Thoracic aorta (tissue), 2 donors: Measurements from ENCODE around the gene VIL1. TPM values are rescaled to one million over a fixed set of nuclear protein-coding genes. Genes with fewer than 3 reads are reported as not detected.
A peak's percentile ranks its signal among the peaks of the same experiment; 100 is the strongest.

ENCODE experiments used
- ATAC-seq: fragments of 150-250 bp; one replicate; pipeline ENCODE4 v1.8.0; 2017; ENCODE audit warnings: low read depth; ENCODE audit not compliant: insufficient number of reproducible peaks, low FRiP score
- DNase-seq: peaks from one replicate; pipeline ENCODE4 v3.0.0-alpha.2; 2020; ENCODE audit warnings: low spot score
- H3K27ac ChIP-seq, 2 donors: fragments of 200-600 bp; sonication (generic); 1 replicate in 1 of 2; 2 replicates in 1 of 2; pipeline ENCODE4 v1.5.1; 2016; ENCODE audit warnings: mild to moderate bottlenecking in 2 of 2, moderate library complexity in 2 of 2
- H3K27me3 ChIP-seq: fragments of 200-600 bp; sonication (generic); replicated peaks from 2 replicates; pipeline ENCODE4 v1.6.0; 2016; ENCODE audit warnings: mild to moderate bottlenecking; ENCODE audit not compliant: insufficient read depth
- H3K36me3 ChIP-seq: fragments of 200-600 bp; sonication (generic); one replicate; pipeline ENCODE4 v1.5.1; 2016
- H3K4me1 ChIP-seq, 2 donors: fragments of 200-600 bp; sonication (generic); 1 replicate in 1 of 2; 2 replicates in 1 of 2; pipeline versions ENCODE4 v1.5.1 to v1.6.0; 2016; ENCODE audit warnings: low read depth in 2 of 2, mild to moderate bottlenecking in 1 of 2; ENCODE audit not compliant: control insufficient read depth in 1 of 2
- H3K4me3 ChIP-seq: fragments of 200-600 bp; sonication (generic); 2 replicates; pipeline ENCODE4 v1.5.1; 2016; ENCODE audit warnings: mild to moderate bottlenecking
- H3K9me3 ChIP-seq: fragments of 200-600 bp; sonication (generic); 2 replicates; pipeline ENCODE4 v1.5.1; 2016
- CTCF ChIP-seq: fragments of 200-600 bp; sonication (generic); IDR thresholded peaks from one replicate; pipeline ENCODE4 v1.5.1; 2019; ENCODE audit warnings: antibody characterized with exemption
- total RNA-seq, 2 donors: library from RNA; depleted of rRNA; stranded (reverse); fragments of >200 nt; gene quantifications; one replicate each; pipeline versions ENCODE4 v1.1.0 to v1.2.3, GENCODE V29; 2016

Gene VIL1
- total RNA-seq, 2 donors from 2014 or later: 3.6 TPM; not detected in 1

GRCh38 chr2:218405746-218406208 is 13.1 kb upstream of the VIL1 start:
- H3K27me3 ChIP-seq: no peaks in the 10 kb centered on the region
- H3K9me3 ChIP-seq: no peaks in the 10 kb centered on the region
- peaks cover 16 to 59% of the 10 kb centered on the region in 2 donors for H3K4me1 ChIP-seq
- ATAC-seq (no peak), DNase-seq (no peak)
- no peak for TF ChIP-seq CTCF
- H3K4me3 ChIP-seq: peak overlapping the region; percentile 58
- peaks cover 33% of the 10 kb centered on the region for H3K36me3 ChIP-seq
- peak overlapping the region; percentile 67 to 76 for H3K27ac ChIP-seq

- H3K36me3 ChIP-seq: peaks cover 33% of the 10 kb centered on the region
- TF ChIP-seq CTCF: peak; percentile 84
- H3K4me1 ChIP-seq: peaks cover 12 to 54% of the 10 kb centered on the region in 2 donors
- DNase-seq: peak; percentile 89
- H3K4me3 ChIP-seq: peak overlapping the region; percentile 69
- H3K27me3 ChIP-seq: no peaks in the 10 kb centered on the region
- H3K27ac ChIP-seq: peak overlapping the region; percentile 83 to 89
- peak; percentile 81 for ATAC-seq
- no peaks in the 10 kb centered on the region for H3K9me3 ChIP-seq
Measured at GRCh38 chr2:218406209-218406948, 12.5 kb upstream of the VIL1 start.

- Histone ChIP-seq H3K27ac (peak overlapping the region; percentile 83 to 89), H3K36me3 (peaks cover 28% of the 10 kb centered on the region), H3K9me3 (no peaks in the 10 kb centered on the region), H3K4me3 (peak overlapping the region; percentile 69), H3K4me1 (peaks cover 6 to 47% of the 10 kb centered on the region in 2 donors), H3K27me3 (no peaks in the 10 kb centered on the region)
- ATAC-seq (peak; percentile 14), DNase-seq (no peak)
- TF ChIP-seq CTCF: no peak
Measured at GRCh38 chr2:218406949-218407618, 11.8 kb upstream of the VIL1 start.

- Histone ChIP-seq H3K27ac (peak overlapping the region; percentile 83 to 89), H3K4me3 (no peak overlapping the region), H3K27me3 (no peaks in the 10 kb centered on the region), H3K36me3 (peaks cover 22% of the 10 kb centered on the region), H3K9me3 (no peaks in the 10 kb centered on the region), H3K4me1 (peaks cover 6 to 41% of the 10 kb centered on the region in 2 donors)
- ATAC-seq (no peak), DNase-seq (no peak)
- TF ChIP-seq CTCF: no peak
Measured at GRCh38 chr2:218407717-218408116, 11.2 kb upstream of the VIL1 start.

GRCh38 chr2:218418321-218418716 is 604 bp upstream of the VIL1 start:
- TF ChIP-seq CTCF: no peak
- Histone ChIP-seq H3K27me3 (no peaks in the 10 kb centered on the region), H3K9me3 (no peaks in the 10 kb centered on the region), H3K4me3 (no peak overlapping the region), H3K4me1 (no peaks in the 10 kb centered on the region), H3K27ac (no peak overlapping the region), H3K36me3 (no peaks in the 10 kb centered on the region)
- ATAC-seq: no peak
- no peak for DNase-seq
